ENCODE results near the gene CNTNAP2.

GRCh38 chr7:146740039-146740438, 623.4 kb downstream of the CNTNAP2 start:
- TF ChIP-seq, protein P1, sequence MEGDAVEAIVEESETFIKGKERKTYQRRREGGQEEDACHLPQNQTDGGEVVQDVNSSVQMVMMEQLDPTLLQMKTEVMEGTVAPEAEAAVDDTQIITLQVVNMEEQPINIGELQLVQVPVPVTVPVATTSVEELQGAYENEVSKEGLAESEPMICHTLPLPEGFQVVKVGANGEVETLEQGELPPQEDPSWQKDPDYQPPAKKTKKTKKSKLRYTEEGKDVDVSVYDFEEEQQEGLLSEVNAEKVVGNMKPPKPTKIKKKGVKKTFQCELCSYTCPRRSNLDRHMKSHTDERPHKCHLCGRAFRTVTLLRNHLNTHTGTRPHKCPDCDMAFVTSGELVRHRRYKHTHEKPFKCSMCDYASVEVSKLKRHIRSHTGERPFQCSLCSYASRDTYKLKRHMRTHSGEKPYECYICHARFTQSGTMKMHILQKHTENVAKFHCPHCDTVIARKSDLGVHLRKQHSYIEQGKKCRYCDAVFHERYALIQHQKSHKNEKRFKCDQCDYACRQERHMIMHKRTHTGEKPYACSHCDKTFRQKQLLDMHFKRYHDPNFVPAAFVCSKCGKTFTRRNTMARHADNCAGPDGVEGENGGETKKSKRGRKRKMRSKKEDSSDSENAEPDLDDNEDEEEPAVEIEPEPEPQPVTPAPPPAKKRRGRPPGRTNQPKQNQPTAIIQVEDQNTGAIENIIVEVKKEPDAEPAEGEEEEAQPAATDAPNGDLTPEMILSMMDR (conservative IDR thresholded peaks at IDR 0.05; ENCODE audit: low read length): no peak
- no peak for TF ChIP-seq EZH2phosphoT487 (IDR thresholded peaks at IDR 0.05; ENCODE audit: borderline replicate concordance, low read depth, low read length)
